ENCODE results near the gene SCP2.

Gene SCP2, protein sequence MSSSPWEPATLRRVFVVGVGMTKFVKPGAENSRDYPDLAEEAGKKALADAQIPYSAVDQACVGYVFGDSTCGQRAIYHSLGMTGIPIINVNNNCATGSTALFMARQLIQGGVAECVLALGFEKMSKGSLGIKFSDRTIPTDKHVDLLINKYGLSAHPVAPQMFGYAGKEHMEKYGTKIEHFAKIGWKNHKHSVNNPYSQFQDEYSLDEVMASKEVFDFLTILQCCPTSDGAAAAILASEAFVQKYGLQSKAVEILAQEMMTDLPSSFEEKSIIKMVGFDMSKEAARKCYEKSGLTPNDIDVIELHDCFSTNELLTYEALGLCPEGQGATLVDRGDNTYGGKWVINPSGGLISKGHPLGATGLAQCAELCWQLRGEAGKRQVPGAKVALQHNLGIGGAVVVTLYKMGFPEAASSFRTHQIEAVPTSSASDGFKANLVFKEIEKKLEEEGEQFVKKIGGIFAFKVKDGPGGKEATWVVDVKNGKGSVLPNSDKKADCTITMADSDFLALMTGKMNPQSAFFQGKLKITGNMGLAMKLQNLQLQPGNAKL

DNA sequence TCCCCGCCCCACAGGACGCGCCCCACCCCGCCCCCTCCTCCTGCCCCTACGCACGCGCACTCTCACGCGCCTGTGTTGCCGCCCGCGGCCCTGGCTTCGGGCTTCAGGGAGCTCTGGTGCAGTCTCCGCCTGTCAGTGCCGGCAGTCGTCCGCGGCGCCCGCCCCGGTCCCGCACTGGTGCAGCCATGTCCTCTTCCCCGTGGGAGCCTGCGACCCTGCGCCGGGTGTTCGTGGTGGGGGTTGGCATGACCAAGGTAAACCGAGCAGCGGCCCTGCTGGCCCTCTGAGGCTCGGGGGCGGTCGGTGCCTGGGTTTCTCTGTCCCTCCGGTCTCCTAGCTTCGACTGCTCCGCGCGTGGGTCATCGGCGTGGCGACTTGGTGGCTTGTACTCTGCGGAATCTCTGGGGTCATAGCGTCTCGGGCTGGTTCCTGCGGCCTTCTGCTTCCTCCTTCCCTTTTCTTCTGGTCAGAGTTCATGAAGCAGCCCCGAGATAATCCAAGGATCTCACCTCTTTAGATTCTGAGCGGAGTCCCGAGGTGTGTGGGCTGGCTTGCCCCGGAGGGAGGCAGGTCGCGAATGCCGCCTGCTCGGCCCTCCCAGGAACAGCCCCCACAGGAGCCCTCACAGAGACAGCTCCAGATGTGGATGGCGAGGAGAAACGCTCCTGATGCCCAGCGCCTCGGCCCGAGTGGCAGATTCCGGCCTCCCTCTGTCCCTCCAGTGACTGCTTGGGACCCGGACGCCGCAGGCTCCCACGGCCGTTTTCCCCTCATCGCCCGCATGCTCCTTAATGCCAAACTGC lies at the start of gene SCP2:
TSS of gene SCP2 (plus strand) at position 65 of the 803 bp plus-strand sequence. CDS start at position 186, 121 bp downstream.
- peak; percentile 65 for DNase-seq (ENCODE audit: low spot score)

DNA sequence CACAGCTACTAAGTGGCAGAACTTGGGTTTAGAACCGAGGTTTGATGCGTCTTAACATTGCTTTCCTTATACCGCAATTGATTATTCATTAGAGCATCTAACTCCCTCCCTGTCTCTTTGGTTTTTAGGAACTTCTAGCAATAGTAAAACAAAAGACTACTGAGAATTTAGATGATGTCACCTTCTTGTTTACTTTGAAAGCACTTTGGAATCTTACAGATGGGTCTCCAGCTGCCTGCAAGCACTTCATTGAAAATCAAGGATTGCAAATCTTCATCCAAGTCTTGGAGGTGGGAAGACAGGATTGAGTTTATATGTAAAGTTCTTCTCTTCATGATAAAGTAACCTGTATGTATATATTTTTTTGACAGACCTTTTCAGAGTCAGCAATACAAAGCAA lies 49.5 kb upstream of the SCP2 start:
- DNase-seq (ENCODE audit: low spot score), result no peak

DNA sequence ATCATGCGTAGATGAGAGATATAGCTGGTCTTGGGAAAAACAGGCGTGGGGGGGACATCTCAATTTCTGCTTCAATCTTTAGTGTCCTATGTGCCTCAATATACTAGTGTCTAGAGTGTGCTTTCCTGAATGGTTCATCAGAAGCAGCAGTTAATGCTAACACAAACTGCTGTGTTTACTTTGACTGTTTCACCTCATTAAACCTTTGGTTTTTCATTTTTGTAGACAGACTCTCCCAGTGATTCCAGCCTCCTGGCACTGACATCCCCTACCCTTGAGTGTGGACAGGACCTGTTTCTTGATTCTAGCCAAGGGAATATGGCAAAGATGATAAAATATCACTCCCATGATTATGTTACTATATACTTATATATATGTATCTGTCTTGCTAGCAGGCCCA lies 46.9 kb upstream of the SCP2 start:
- no peak for DNase-seq (ENCODE audit: low spot score)

DNA sequence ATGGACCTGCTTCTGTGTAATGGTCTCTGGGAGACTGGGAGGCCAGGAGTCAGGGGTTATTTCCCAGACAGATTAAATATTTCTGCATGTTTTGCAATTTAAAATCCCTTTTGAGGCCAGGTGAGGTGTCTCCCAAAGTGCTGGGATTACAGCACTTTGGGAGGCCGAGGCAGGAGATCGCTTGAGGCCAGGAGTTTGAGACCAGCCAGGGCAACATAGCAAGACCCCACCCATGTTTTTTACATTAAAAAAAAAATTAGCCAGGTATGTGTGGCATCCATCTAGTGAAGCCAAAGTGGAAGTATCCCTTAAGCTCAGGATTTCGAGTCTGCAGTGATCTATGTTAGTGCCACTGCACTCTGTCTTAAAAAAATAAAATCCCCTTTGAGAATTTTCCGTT lies 39.6 kb upstream of the SCP2 start:
- DNase-seq (ENCODE audit: low spot score), result no peak

DNA sequence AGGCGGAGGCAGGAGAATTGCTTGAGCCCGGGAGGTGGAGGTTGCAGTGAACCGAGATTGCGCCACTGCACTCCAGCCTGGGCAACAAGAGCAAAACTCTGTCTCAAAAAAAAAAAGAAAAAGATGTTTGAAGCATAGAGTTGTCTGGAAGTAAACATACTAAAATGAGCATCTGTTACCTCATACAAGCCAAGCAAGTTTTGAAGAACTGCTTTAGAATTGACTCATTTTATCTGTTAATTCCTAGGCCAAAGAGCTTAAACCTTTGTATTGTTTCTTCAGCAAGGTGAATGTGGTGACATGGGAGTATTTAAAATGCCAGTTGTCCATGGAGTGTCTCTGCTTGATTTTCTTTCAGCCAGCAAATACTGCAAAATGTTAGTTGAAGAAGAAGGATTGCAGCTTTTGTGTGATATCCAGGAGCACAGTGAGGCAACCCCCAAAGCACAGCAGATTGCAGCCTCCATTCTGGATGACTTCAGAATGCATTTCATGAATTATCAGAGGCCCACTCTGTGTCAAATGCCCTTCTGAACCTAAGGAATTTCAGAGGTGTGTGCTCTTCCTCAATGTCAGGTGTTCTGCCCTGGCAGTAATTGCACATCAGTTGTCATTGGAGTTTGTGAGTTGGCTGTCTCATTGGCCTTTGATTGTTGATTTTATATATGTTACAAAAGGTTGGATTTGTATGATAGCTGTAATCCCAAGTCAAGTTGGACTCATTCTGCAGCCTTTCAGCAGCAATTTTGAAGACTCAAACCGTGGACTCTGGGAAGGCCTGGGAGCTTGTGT lies 34.5 kb upstream of the SCP2 start:
- no peak for DNase-seq (ENCODE audit: low spot score)

DNA sequence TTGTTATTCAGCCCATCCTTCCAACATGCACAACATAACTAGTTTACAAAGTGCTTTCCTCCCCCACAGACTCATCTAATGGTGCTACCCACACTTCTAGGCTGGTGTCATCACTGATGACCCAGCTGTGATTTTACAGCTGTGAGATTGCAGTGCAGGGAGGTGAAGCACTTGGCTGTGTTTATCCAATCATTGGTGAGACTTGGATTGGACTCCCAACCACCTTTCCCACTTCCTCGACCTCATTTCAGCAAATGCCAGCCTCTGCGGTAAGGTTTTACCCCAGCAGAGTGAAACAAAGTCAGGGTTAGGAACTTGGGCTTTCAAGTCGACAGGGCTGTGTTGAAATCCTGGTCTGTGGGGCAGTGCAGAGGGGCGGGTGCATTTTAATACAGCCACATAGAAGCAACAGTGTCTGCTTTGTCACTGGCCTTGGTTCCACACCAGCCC lies 27.6 kb upstream of the SCP2 start:
- no peak for DNase-seq (ENCODE audit: low spot score)

DNA sequence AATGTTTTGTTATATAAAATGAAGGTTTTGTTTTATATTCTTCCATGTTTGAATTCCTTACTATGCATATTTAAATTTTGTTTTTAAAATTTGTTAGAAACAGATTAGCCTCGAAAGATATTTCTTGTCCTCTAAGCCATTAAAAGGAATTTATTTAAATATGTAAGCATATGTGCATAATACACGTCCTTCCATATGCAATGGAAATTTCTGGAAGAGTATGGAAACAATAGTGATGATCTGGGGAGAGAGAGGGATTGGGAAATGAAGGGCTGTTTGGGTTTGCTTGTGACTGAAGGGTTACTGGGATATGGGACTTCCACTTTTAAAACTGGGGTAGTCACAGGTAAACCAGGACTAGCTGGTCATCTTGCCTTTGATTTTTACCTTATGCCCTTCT lies 26.7 kb upstream of the SCP2 start:
- no peak for DNase-seq (ENCODE audit: low spot score)

DNA sequence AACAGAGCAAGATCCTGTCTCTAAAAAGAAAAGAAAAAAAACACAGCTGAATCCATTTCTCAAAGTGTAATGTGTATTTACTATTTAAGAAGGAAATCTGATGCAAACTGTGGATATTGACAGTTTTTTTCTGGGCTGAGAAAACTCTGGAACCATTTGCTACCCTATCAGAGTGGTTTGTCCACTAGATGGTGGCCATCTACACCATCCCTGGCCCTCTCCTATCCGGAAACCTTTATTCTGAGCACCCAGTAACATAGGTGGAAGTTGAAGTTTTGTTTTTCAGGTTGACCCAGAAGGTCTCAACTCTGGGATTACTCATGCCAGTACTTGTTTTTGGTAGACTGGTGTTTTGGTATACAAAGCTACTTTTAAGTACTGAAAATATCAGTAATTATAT lies 25.7 kb upstream of the SCP2 start:
- DNase-seq (ENCODE audit: low spot score), result no peak

DNA sequence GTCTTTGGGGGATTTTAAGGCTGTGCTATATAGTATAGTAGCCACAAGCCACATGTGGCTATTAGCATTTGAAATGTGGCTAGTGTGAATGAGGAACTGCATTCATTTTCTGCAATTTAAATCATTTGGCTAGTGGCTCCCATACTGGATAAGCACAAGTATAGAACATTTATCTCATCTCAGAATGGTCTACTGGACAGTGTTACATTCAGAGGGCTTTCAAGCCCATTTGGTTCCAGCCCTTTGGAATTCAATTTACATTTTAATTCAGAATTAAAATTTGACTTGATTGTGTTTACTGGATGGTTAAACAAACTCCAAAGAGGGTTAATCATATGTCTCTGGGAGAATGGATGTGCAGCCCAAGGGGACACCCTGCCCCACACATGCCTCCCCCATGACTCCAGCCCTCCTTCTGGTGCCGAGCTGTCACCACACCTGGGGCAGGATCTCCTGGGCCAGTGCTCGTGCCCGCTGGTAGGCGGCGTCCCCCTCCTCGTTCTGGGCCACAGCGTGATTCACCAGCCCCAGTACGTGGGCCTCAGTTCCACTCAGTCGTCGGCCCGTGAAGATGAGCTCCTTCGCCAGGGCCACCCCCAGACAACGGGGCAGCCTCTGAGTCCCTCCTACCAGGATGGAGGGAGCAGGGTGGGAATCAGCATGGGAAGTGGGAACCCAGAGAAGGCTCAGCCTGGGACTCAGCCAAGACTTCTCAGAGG lies 22.7 kb upstream of the SCP2 start:
- DNase-seq (ENCODE audit: low spot score), result no peak

DNA sequence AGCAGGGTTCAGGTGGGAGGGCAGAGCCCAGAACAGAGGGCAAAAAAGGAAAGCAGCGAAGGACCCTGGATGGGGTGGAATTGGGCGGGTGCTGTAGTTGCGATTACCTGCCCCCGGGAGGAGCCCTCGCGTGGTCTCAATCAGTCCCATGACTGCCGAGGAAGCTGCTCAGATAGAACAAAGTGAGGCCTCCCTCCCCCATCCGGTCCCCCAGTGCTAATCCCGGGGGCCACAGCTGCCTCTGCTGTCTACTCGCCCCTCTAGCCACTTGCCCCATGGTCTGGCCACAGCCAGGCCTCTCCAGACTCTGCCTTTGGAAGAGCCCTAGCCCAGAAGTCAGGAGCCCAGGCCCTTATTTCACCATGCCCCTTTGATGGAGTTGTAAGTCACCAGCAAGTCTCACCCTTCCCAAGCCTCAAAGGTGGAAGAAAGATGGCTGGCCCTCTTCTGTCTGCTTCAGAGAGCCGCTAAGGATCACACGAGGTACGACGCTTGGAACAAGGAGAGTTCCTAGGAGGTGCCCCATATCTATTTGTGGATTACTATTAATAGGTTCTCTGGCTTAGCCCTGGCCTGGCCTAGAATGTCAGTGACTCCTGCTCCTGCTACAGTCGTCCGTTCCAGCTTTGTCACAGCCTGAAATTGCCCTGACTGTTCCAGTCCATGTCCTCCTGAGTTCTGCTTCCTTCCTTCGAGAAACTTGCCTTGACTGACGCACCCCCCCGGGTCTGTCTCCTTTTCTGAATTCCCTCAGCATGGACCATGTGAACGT lies 22.0 kb upstream of the SCP2 start:
- no peak for DNase-seq (ENCODE audit: low spot score)

DNA sequence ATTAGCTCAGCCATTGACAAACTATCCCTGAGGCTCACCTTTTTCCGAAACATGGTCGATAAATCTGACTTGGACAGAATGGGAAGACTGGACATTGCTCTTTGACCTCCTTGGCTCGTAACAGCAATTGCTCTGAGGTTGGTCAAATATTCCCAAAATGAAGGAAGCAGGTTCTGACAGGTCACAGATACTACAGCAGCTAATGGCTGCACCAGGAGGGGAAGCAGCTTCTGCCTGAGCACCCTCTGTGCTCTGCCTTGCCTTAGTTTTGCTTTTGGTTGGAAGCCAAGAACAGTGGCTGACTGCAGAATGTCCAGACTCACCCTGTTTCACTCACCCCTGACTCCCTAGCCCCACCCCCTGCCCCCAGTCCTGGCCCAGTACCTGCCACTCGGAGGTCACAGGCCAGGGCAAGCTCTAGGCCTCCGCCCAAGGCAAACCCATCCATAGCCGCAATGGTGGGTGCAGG lies 20.9 kb upstream of the SCP2 start:
- no peak for DNase-seq (ENCODE audit: low spot score)

DNA sequence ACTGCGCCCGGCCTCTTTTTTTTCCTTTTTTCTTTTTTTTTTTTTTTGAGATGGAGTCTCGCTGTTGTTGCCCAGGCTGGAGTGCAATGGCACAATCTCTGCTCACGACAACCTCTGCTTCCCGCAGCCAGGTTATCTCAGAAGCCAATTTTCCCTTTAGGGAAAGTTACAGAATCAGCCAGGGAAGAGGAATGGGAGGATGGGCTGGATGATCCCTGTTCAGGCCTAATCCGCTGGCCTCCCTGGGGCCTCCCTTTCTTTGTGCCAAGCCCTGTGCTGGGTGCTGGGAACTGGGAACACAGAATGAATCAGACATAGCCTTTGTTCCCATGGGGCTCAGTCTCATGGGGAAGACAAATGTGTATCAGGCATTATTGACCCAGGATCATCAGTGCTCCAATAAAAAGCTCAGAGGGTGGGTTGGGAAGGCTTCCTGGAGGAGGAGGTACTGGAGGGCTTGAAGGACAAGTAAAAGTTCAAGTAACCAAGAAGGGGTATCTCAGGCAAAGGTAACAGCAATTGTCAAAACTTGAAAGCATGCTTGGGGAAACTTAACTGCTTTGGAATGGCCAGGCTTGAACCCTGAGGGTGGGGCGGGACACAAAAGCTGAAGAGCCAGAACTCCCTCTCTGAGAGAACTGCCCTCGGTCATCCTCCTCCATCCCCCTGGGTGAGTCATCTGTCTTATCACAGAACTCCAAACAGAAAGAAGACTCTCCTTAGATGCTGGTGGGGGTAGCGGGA lies 19.8 kb upstream of the SCP2 start:
- no peak for DNase-seq (ENCODE audit: low spot score)

DNA sequence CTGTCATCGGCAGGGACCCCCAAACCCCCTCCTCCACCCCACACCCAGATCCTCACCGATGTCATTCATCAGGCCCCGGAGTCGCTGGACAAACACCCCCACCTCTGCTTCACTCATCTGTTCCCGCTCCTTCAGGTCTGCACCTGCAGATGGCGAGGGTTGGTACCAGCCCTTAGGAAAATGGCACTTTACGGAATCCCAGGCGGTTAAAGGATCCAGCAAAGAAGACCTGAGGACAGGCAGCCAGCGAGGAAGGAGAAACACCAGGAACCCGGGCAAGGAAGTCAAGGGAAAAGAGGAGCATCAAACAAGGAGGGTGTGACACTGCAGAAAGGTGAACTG lies 19.3 kb upstream of the SCP2 start:
- no peak for DNase-seq (ENCODE audit: low spot score)

DNA sequence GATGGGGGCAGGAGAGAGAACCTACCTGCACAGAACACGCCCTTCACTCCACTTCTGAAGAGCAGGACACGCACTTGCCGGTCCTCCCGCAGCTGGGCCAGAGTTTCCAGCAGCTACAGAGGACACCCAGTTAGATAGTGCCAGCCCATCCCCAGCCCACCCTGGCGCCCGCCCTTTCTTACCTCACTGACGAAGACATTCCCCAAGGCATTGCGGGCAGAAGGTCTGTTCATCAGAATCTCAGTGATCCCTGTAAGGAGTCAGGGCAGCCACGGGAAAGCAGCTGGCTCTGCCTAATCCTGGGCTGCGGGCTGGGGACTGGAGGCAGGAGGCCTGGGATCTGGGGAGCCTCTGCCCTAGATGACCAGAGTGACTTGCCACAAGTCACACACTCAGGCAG lies 15.5 kb upstream of the SCP2 start:
- no peak for DNase-seq (ENCODE audit: low spot score)

DNA sequence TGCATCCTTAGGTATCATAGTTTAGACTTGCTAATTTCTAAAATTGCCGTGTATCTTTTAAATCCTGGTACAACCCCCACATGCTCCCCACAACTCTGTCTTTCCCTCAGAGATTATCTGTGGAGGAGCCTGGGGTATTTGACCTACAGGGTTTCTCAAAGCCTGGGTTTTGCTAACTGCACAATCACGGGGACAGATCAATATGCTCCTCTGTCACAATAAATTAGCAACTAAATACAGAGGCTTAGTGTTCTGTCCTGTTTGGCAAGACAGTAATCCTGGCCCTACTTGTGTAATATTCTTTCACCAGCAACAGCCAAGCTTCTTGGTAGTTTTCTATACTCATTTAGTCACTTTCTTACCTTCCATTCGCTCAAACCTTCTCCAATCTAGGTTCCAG lies 14.1 kb upstream of the SCP2 start:
- DNase-seq (ENCODE audit: low spot score), result no peak

DNA sequence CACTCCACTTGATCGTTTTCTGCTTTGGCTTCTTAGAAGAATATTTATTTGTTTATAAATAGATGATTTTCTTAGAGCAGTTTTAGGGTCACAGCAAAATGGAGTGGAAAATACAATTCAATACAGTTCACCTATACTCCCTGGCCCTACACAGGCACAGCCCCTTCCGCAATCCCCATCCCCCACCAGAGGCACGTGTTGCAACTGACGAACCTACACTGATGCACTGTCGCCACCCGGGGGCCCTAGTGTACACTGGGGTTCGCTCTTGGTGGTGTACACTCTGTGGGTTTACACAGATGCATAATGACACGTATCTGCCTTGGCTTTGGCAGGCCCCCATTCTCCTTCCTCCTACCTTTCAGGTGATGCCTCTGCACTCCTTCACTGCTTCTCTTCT lies 13.5 kb upstream of the SCP2 start:
- DNase-seq (ENCODE audit: low spot score), result no peak

DNA sequence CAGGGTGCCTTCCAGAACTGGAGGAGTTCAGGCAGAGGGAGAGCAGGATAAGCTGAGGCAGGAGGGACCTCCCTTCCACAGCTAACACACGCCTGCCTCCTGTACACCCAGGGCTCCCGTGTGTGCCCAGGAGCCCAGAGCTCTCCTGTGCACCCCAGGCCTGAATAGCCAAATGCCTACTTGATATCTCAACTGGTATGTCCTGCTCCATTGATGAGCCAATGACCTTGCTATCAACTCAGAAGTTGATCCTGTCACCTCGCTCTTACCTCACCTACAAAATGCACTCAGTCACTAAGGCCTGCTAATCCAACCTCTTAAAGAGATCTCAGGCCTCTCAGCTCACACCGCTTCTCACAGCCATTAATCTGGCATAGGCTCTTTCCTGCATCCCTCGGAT lies 12.6 kb upstream of the SCP2 start:
- no peak for DNase-seq (ENCODE audit: low spot score)

DNA sequence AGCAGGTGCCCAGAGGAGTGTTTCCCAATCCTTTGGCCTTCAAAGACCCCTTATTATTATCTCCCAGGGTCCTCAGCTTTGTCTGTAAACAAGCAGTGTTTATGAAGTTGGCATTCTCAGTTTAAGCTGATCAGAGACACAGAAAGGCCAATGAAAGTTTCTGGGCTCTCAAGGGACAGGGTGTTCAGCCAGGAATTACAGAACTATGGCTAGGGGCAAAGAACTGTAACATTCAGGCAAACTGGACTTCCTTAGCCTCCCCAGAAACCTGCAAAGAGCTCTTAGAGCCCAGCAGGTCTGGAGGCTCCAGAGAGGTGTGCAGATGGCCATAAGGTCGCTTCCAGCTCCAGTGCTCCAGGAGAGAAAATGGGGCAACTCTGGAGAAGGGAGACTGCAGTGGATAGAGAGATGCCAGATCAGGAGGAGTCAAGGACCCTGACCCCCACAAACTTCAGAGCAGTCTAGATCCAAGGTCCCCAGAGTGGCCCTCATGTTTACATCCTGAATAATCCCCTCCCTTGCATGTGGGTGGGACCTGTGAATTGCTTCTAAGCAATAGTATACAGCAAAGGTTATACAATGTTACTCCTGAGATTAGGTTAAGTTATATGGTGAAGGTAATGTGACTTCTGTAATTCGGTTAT lies 11.7 kb upstream of the SCP2 start:
- DNase-seq (ENCODE audit: low spot score), result no peak

DNA sequence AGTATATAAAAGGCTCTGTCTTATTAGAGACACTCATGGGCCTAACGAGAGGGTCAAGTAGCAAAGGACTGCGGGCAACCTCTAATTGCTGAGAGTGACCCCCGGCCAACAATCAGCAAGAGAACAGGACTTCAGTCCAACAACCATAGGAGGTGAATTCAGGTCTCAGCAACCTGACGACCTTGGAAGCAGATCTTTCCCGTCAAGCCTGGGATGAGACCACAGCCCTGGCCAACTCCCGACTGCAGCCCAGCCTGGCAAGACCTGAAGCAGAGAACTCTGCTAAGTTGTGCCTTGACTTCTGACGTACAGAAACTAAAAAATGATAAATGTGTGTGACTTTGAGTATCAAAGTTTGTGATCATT lies 11.2 kb upstream of the SCP2 start:
- no peak for DNase-seq (ENCODE audit: low spot score)

All from pons (tissue), 1 donor.